ENCODE results near the gene GAS1. TPM values are rescaled to one million over a fixed set of nuclear protein-coding genes. Genes with fewer than 3 reads are reported as not detected.

Gene GAS1
- total RNA-seq, 2 donors from 2014 or later: 1.8 to 7.5 TPM

DNA sequence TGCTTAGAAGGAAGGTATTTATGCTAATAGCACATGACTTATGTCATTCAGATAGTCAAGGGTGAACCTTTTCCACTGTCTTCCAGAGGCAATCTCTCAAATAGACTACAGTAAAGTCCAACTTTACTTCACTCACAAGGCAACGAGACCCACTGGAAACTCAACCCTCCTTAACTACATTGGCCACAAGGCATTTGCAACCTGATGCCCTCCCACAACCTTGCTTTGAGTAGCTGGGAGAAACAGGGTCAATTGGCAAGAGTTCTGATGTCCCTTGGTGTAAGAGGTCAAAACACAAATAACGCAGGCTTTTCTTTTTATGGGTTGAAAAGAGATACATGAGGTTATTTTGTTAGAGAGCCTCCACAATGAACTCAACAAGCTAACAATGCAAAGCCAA is 6.1 kb downstream of the GAS1 start:
- intact Hi-C loops (cut with DNase I, micrococcal nuclease): no loop called here
- DNase-seq (no peak), ATAC-seq (no peak)

DNA sequence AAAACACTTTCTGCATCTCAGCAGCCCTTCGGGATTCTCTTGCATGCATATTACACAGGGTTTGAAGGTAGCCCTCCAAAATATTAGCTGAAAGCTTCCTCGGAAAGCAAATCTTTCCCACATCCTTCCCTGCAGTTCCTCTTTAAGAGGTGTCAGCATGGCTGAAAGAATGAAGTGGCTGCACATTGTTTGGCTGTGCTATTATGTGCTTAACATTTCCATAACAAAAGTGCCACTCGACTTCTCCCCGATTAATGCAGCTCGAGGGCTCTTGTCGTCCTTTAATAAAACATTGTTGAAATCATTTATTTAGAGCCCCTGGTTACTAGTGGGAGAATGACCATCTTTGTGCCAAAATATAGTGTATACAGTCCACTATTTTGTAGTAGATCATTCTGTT is 6.5 kb downstream of the GAS1 start:
- intact Hi-C loops (cut with DNase I, micrococcal nuclease): no loop called here
- no peak for DNase-seq
- ATAC-seq: no peak

DNA sequence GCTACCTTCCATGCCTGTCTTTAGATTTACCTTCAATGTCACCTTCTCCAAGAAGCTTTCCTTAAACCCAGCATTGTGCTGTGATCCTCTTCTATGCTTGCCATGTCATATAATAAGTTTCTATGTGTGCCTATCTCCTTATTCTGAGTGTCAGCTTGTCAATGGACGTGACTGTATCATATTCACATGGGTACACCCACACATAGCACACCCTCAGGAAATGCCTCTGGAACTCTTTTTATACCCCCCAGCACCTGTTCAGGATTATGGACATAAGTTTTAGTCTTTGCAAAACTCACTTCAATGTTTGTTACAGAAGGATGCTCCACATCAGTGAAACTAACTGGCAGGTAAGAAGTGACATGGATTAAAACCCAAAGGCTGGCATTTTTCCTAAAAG is 7.4 kb downstream of the GAS1 start:
- intact Hi-C loops (cut with DNase I, micrococcal nuclease): loop anchor here in 1 of 2 donors (5.0 kb wide), 1 partner anchor 448 kb away; no protein-coding TSS in a partner anchor
- ATAC-seq: no peak
- DNase-seq: no peak

DNA sequence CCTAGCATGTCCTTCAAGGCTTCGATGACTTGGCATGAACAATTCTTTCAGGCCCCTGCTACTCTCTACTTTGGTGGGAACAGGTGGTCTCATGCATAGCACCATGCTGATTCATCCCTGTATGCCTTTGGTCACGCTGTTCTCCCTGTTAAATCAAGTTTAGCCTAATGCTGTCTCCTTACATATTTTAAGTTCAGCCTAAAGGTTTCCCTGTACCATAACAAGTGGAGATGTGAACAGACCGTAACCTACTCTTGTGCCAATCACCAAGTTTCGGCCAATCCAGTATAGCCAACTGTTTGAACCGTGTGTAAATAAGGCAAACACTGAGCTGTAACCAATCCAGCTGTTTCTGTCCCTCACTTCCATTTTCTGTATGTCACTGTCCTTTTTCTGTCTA is 8.0 kb downstream of the GAS1 start:
- DNase-seq: no peak
- intact Hi-C loops (cut with DNase I, micrococcal nuclease): loop anchor here in 1 of 2 donors (5.0 kb wide), 1 partner anchor 447 kb away; no protein-coding TSS in a partner anchor
- ATAC-seq: no peak

- intact Hi-C loops (cut with DNase I, micrococcal nuclease): loop anchor here in 1 of 2 donors (5.0 kb wide), 1 partner anchor 446 kb away; no protein-coding TSS in a partner anchor
- ATAC-seq: no peak
- no peak for DNase-seq
Observed at GRCh38 chr9:86938780-86939179, 8.5 kb downstream of the GAS1 start.

DNA sequence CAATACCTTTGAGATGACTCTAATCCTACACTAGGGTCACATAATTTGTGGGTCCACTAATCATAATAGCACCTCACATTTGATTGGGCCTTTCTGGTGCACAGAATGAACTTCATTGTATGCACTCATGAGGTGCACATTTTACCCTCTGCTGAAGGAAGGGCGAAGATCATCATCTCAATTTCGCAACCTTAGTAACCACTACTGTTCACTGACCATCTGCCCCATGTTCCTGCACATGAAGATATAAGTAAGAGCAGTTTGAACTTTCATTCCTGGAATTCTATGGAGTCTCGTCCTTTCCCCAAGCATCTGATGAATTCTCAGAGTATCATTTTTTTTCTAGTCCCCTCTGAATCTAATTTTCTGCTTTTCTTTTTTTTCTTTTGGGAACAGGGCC is 21.2 kb downstream of the GAS1 start:
- ATAC-seq (no peak), DNase-seq (no peak)
- intact Hi-C loops (cut with DNase I, micrococcal nuclease): no loop called here

GRCh38 chr9:86925686-86926085 is 21.6 kb downstream of the GAS1 start:
- ATAC-seq (no peak), DNase-seq (no peak)
- intact Hi-C loops (cut with DNase I, micrococcal nuclease): no loop called here

- DNase-seq (no peak), ATAC-seq (no peak)
- intact Hi-C loops (cut with DNase I, micrococcal nuclease): no loop called here
Observed at GRCh38 chr9:86924206-86924605, 23.1 kb downstream of the GAS1 start.

GRCh38 chr9:86921151-86921923 is 26.0 kb downstream of the GAS1 start:
- DNase-seq: no peak
- ATAC-seq: no peak
- intact Hi-C loops (cut with DNase I, micrococcal nuclease): no loop called here

DNA sequence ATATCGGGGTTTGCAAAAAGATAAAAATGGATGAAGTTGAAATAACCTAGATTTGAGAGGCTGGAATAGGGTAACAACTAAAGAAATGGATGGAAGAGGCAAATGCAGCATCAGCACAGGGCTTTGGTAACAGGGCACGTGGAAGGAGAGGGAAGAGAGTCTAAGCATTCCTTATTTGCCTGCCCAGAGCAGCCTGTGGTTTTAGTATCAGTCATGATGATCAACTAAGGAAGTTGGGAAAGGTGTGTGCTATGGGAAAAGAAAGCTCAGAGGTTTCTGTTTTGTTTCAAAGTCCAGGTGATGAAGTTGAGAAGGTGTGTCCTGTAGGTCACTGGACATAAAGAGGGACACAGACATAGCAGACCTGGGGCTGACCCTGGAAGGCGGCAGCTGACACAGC is 28.8 kb downstream of the GAS1 start:
- ATAC-seq: no peak
- intact Hi-C loops (cut with DNase I, micrococcal nuclease): no loop called here
- DNase-seq: no peak

GRCh38 chr9:86912210-86912609 is 35.1 kb downstream of the GAS1 start:
- DNase-seq (no peak), ATAC-seq (no peak)
- intact Hi-C loops (cut with DNase I, micrococcal nuclease): no loop called here

DNA sequence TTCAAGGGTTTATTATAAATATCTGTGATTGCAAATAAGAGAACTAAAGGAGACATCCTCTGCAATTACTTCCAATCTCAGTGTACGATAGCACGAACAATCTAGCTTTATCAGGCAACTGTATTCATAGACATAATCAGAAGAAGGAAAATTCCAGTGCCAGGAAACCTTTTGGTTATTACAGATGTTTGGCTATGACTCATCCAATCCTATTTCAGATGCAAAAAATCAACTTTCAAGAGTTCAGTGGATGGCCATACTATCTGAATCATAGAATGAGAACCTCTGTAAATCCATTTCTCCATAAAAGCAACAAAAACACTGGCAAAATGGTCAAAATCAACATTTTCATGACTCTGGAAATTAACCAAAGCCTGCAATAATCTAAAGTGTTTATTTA is 37.9 kb downstream of the GAS1 start:
- ATAC-seq (no peak), DNase-seq (no peak)
- intact Hi-C loops (cut with DNase I, micrococcal nuclease): no loop called here

GRCh38 chr9:86908261-86908660 is 39.0 kb downstream of the GAS1 start:
- ATAC-seq (no peak), DNase-seq (no peak)
- intact Hi-C loops (cut with DNase I, micrococcal nuclease): no loop called here

DNA sequence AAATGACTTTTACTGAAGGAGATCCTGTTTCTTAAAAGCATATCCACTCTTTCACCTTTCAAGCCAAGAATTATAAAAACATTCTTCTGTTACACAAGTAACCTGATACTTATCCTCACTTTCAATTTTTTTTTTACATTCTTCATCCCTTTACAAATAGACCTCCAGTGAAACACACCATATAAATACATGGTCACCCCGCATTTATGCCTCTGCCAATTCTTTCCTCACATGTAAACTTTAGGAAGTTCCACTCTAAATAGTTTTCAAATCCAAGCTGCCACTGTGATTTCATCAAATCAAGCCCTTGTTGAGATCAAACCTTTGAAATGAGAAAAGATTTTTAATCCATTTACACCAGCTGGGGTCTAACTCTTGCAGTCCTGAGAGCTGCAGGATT is 40.0 kb downstream of the GAS1 start:
- DNase-seq: no peak
- no peak for ATAC-seq
- intact Hi-C loops (cut with DNase I, micrococcal nuclease): no loop called here

GRCh38 chr9:86903734-86904085 is 43.6 kb downstream of the GAS1 start:
- DNase-seq (no peak), ATAC-seq (no peak)
- intact Hi-C loops (cut with DNase I, micrococcal nuclease): no loop called here

DNA sequence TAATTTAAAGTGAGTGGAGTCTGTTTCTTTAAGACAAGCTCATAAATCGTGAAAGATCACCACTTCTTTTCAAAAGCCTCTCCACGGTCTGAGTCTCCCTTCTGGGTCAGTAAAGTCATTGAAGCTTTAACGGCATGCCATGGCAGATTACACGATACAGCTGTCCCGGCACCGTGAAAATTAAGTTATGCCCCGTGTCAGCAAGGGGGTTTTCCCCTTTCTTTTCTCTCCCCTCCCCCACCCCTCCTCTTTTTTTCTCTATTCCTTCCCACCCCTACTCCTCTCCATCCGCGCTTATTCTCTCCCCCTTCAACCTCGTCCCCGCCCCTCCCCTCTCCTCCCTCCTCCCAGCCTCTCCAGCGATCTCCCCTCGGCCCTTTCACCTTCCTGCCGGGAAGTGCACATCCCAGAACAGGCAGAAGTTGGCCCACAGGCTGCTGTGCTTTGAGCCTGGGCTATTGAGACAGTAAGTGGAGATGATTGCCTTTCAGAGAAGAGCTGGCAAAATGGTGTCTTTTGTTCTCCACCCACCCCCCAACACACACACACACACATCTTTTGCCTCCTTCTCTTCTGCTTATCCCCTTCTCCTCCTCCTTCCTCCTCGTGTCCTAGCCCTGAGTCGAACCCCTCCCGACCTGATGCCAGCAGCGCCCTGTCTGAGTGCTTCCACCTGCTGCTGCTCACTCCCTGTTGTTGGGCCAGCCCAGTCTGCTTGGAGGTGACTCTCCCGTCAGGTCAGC is 44.1 kb downstream of the GAS1 start:
- ATAC-seq: no peak
- no peak for DNase-seq

GRCh38 chr9:86902586-86902985 is 44.7 kb downstream of the GAS1 start:
- DNase-seq (no peak), ATAC-seq (no peak)
- intact Hi-C loops (cut with DNase I, micrococcal nuclease): no loop called here

More for the DNA sequence above, 44.1 kb downstream of the GAS1 start:
- intact Hi-C loops (cut with DNase I, micrococcal nuclease): no loop called here

DNA sequence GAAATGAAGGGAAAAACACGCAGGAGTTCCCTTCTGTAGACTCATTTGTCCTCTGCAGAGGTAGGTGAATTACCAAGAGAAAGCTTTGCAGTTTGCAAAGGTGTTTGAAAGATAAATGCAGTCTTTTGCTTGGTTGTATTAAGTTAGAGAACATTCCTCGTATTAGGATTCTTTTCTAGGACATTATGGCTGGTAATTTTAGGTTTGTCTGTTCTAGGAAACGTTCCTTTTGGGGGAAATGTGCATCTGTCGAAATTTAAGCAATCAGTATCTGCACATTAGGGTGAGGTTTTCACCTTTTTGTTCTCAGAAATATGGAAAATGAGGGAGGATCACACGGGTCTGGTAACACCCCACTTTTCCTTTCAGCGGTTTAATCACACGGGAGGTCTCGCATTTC is 45.1 kb downstream of the GAS1 start:
- intact Hi-C loops (cut with DNase I, micrococcal nuclease): no loop called here
- DNase-seq: no peak
- no peak for ATAC-seq

GRCh38 chr9:86901511-86901910 is 45.8 kb downstream of the GAS1 start:
- no peak for DNase-seq
- intact Hi-C loops (cut with DNase I, micrococcal nuclease): no loop called here
- ATAC-seq: no peak
